HG03066 (cell line): Measurements from ENCODE around the gene TSSC4.
"Not testable (repeated sequence)": the region's sequence is repeated elsewhere in the genome, so short reads cannot be mapped to it uniquely, and the experiment has no call there.

Experiments
- ATAC-seq: cut with Tn5 transposase; IDR thresholded peaks from one replicate; pipeline ENCODE4 v1.9.1; 2021; ENCODE audit warnings: low read depth; ENCODE audit not compliant: unreplicated experiment

Gene TSSC4

DNA sequence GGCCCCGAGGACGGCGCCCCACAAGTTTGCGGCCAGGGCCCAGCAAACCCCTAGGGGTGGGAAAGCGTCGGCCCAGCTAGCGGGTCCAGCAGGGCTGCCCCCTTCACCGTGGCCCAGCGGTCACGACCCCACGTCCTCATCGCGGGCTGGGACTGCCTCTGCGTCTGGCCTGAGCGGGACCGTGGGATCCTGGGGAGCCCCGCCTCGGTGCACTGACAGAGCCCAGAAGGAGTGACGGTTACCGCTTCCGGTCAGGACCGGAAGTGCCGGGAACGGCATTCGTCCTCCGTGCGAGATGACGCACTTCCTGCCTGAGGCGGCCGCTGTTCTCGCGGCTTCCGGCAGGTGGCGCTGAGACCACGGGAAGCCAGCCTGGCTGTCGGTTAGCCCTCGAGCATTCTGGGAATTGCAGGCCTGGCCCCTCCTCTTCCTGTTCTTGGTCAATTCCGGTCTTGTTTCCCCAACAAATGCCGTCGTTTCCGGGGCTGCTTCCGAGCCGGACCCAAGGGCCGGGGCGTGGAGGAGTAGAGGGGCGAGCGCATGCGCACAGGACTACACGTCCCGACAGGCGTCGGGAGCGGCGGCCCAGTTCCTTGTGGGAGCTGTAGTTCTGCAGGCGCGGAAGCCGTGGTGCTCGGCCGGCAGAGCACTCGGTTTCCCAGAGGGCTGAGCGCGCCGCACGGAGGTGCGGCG lies at the start of gene TSSC4:
Gene TSSC4 (plus strand): TSS at position 682 of the 693 bp plus-strand sequence. CDS start 1,884 bp downstream, outside the sequence.
- peak; percentile 85 for ATAC-seq

DNA sequence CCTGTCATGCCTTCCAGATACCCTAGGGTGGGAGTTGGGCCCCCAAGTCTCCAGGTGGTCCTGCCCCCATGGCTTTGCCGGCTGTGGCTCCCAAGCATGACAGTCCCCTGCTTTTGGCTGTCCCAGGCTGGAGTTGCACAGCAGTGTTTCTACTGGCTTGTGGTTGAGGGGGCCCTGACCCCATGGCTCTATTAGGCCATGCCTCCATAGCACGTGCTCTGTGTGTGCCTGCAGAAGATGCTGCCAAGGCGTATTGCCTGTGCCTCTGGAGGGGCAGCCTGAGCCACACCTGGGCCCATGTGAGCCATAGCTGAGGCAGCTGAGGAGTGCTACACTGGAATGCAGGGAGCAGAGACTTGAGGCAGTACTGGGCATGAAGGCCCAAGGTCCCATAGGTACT lies 48.8 kb upstream of the TSSC4 start:
- ATAC-seq, result no peak

DNA sequence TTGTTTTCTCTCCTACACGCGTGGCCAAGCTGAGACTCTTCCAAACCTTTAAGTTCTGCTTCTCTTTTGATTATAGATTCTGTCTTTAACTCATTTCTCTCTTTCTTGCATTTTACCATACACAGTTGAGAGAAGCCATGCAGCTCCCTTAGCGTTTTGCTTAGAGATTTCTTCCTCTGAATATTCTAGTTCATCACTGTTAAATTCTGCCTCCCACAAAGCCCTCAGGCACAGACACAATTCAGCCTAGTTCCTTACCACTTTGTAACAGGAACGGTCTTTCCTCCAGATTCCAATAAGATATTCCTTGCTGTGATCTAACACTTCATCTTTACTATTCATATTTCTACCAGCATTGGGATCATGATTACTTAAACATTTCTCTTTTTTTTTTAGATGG lies 48.1 kb upstream of the TSSC4 start:
- no peak for ATAC-seq

DNA sequence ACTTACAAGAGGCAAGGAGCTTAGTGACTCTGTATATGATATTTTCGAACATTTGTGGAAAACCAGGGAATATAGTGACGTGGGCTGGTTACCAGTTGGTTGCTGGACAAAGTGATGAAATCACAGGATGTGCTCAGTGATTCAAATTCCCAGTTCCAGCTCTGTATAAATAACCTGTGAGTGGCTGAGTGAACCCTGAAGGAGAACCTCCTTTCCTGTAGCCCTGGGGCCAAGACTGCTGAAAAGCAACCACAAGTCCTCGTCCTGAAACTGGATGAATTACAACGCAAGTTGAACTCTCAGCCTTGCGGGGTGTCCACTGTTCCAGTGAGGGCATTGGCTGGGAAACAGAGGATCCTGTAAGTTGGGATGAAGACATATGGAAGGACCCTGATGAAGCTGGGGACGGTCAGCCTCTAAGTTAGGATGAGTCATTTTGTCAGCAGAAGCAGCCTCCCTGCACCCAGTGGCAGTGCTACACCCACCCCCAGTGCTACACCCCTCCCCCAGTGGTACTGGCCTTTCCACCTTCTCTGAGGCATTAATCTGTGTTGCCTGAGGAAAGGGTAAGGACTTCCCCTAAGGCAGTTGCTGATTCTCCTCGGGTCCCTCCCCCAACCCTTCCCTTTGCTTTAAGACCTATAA lies 45.4 kb upstream of the TSSC4 start:
- no peak for ATAC-seq

DNA sequence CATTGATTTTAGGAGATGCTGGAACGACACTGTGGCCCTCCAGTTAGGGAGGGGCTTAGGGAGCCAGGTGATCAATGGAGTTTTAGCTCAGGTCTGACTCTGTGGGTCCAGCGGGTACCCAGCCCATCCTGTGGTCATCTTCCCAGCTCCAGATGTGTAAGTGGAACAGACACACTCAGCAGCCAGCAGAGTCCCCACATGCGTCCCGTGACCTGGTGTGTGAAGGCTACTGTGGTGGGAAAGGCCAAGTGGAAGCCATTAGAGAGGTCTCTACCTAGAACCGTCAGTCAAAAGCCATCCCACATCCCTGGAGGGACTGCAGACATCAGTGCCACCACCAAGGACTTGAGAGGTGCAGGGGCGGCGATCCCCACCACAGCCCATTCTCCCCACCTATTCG lies 43.3 kb upstream of the TSSC4 start:
- no peak for ATAC-seq

DNA sequence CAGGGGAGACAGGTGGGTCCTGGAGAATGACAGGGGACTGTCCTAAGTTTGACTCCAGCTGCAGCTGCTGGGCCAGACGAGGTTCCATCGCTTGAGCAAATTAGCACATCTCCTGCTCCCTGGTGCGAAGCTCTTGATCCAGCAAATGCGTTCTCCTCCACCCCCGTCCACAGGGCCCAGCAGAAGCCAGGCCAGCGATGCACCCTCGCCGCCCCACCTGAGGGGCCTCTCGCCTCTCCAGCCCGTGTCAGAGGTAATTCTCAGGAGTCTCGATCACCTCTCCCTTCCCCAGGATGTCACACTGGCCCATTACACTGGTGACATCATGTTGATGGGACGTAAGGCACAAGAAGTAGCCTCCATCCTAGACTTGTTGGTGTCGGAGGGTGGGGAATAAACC lies 42.9 kb upstream of the TSSC4 start:
- ATAC-seq, result not testable (repeated sequence)

DNA sequence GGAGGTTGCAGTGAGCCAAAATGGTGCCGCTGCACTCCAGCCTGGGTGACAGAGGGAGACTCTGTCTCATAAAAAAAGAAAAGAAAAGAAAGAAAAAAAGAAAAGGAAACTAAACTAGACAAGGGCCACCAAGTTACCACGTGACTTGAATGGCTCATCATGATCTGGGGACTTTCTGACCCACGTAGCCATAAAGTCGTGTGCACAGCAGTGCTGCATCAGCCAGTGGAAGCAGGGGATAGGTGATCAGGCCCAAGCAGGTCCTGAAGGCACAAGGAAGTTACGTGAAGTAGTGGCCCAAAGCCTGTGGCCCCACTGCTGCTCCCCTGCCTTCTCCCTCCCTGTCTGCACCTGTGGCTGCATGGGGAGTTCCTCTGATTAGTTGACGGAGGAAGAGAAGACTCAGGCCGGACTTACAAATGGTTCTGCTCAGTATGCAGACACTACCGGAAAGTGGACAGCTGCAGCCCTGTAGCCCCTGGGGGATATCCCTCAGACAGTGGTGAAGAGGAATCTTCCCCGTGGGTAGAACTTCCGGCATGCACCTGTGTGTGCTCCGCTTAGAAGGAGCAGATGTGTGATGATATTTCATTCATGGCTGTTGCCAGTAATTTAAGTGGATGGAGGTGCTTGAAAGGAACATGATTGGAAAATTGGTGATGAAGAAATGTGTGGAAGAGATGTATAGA lies 41.7 kb upstream of the TSSC4 start:
- ATAC-seq, result no peak

DNA sequence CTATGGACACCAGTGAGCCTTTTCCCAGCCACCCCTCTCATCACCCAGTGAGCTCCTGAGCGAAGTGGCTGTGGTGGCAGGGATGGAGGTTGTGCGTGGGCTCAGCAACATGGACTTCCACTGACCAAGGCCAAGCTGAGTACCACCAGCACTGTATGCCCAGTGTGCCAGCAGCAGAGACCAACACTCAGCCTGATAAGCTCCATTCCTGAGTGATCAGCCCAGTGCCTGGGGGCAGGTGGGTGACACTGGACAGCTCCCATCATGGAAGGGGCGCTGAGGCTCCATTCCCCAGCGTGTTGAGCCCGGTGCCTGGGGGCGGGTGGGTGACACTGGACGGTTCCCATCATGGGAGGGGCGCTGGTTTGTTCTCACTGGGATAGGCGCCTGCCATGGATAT lies 41.0 kb upstream of the TSSC4 start:
- no peak for ATAC-seq

DNA sequence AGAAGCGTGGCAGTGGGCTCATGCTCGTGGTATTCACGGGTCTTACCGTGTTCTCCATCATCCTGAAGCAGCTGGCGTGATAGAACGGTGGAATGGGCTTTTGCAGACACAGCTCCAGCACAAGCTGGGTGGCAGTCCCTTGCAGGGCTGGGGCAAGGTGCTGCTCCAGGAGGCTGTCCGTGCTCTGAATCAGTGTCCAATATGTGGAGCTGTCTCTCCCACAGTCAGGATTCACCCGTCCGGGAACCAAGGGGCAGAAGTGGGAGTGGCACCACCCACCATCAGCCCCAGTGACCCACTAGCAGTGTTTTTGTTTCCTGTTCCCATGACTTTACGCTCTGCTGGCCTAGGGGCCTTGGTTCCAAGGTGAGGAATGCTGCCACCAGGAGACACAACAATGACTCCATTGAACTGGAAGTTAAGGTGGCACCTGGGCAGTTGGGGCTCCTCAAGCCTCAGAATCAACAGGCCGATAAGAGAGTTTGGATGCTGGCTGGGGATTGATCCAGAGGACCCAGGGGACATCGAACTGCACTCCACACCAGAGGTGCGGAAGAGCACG lies 40.4 kb upstream of the TSSC4 start:
- no peak for ATAC-seq

DNA sequence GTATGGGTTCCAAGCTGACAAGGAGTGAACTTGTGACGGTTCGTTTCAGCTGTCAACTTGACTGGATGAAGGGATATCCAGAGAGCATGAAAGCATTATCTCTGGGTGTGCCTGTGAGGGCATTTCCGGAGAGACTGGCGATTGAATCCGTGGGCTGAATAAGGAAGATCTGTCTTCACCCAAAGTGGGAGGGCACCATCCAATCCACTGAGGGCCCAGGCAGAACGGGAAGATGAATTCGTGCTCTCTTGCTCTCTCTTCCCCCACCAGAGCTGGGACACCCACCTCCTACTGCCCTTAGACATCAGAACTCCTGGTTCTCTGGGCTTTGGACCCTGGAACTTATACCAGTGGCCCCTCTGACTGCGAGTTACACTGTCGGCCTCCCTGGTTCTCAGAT lies 39.0 kb upstream of the TSSC4 start:
- ATAC-seq, result no peak

DNA sequence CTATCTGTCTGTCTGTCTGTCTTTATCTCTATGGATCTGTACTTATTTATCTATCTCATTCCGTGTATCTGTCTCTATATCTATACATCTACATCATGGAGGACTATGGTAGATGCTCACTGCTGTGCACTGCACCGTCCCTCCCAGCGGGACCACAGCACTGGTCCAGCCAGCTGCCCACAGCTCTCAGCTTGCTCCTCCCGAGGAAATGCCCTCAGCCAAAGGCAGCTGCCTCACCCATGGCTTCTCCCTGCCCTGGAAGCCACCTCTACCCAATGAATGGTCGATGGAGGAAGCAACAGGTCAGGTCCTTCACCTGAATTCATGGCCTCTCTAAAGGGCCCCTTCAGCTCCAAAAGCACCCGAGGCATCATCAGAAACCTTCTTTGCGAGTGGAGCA lies 38.1 kb upstream of the TSSC4 start:
- ATAC-seq, result no peak

DNA sequence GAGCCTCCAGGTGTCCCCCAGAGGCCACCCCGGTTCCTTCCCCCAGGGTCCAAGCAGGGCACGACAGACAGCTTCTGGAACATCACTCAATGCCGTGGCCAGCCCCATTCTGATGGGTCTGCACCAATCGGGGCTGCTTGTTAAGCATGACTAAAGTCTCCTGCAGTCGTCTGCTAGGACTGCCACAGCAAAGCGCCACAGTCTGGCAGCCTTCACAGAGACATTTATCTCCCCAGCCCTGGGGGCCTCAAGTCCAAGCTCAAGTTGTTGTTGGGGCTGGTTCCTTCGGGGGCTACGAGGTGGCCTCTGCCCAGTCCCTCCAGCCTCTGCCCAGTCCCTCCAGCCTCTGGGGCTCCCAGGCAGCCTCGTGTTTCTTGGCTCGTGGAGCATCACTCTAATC lies 37.4 kb upstream of the TSSC4 start:
- no peak for ATAC-seq

DNA sequence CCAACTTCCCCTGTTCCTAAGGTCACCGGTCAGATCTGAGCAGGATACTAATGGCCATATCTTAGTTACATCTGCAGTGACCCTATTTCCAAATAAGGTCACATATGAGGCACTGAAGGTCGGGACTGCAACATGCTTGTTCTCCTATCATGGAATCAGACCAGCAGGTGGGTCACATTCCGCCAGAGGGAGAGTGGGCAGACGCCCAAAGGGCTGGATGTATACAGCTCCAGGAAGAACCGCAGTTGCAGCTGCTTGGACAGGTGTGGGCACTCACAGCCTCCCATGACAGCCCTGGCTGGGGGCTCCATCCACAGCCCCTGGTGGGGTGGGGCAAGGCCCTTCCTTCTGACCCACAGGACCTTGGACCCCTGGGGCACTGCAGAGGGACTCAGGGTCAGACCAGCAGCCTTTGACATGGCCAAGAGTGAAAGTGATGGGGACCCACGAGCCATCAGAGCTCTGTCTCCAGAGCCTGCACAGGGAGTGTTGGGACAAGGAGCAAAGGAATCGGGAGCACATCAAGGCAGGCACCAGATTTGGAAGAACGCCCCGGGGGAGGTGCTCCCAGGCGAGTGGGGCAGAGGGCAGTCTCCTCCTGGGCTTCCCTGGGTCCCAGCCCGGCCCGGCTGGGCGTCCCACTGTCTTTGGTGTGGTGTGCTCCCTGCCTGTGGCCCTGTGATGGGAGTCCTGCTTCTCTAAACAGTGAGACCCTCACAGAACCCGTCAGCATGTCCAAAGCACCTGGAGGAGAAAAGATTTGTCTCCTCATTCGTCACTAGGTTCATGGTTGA lies 36.8 kb upstream of the TSSC4 start:
- no peak for ATAC-seq

DNA sequence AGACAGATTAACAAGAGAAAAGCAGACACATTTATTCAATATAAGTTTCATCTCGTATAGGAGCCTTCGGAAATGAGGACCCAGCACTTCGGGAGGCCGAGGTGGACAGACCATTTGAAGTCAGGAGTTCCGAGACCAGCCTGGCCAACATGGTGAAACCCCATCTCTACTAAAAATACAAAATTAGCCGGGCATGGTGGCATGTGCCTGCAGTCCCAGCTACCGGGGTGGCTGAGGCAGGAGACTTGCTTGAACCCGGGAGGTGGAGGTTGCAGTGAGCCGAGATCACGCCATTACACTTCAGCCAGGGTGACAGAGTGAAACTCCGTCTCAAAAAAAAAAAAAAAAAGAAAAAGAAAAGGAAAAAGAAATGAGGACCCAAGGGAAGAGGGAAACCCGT lies 36.2 kb upstream of the TSSC4 start:
- not testable (repeated sequence) for ATAC-seq

DNA sequence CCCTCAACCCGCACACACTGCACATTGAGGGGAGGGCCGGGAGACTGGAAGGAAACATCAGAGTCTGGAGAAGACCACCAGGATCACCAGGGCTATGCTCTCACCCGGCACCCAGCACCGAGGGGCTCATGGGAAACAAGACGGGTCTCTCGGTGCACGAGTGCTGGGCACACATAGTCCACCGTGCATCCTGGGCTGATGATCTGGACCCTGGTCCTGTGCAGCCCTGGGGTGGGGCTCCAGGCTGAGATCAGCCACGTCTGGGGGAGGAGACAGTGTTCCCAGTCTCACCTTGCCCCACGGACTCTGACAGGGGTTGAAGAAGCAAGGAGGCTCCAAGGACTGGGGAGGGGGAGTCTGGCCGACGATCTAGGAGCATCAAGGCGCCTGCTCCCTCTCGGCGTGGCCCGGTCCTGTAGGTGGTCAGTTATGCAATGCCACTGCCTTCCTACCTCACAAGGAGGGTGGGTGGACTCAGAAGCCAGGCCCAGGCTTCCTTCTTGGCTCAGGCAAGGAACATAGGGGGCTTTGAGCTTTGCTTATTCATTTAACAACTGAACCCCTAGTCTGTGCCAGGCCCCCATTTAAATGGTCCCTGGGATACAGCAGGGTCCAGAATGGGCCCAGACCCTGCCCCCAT lies 34.9 kb upstream of the TSSC4 start:
- ATAC-seq, result no peak

DNA sequence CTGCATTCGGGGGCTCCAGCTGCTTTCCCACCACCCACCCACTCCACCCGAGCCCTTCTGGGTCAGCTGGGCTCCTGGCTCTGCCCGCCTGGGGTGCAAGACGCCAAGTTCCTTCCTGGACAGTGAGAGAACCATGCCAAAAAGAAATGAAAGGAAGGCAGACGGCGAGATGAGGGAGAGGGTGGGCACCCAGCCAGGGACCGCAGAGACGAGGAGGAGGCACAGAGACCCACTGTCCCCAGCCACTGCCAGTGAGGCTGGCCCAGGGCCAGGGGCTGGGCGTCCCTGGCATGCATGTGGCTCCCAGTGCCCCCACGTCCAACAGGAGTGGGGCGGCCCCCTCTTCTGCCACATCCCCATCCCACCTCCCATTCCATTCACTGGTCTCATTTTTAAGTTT lies 34.3 kb upstream of the TSSC4 start:
- ATAC-seq, result no peak

DNA sequence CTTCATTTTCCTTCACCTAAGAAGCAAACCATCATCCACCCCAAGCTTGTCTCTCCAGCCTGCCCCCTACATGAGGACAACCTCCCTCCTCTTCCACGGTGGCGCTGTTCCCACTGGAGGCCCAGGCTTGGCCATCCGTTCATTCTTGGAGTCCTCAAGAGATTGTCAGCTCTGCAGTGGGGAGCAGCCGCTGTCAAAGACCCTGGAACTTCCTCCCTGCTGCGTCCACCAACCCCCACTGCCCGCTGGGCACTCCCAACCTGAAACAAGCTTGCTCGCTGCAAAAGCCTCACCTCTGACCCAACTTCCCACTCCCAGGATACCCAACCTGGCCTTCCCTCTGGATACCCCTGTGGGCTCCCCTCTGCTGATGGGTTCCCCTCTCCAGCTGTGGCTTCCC lies 33.8 kb upstream of the TSSC4 start:
- no peak for ATAC-seq

DNA sequence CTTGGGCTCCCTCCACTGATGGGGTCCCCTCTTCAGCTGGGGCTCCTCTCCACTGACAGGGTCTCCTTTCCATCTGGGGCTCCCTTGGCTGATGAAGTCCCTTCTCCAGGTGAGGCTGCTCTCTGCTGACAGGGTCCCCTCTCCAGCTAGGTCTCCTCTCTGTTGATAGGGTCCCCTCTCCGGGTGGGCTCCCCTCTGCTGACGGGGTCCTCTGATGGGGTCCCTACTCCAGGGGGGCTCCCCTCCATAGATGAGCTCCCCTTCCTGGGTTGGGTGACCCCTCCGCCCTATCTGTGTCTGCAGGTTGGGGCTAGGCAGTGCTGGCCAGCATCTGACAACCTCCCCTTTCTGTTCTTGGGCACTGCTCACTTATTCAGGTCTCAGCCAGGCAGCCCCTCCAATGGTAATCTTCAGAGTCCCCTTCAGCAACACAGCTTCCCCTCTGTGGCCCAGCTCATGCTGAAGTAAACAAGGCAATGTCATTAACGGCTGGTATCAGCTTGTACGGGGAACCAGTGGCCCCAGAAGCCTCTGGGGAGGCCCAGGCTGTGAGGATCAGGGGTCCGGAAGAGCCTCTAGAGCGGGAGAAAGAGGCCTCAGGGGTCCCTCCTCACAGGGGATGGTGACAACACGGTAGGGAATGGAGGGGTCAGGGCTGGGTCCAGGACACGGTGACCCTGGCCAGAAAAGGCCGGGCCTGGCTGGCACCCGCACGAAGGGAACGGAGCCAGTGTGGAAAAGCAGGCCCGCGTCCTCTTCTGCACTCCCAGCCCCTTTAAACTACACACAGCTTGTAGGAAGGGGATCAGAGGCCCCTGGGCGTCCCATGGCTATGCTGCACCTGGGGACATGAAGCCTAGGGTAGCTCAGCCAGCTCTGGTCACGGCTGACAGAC lies 33.0 kb upstream of the TSSC4 start:
- no peak for ATAC-seq

DNA sequence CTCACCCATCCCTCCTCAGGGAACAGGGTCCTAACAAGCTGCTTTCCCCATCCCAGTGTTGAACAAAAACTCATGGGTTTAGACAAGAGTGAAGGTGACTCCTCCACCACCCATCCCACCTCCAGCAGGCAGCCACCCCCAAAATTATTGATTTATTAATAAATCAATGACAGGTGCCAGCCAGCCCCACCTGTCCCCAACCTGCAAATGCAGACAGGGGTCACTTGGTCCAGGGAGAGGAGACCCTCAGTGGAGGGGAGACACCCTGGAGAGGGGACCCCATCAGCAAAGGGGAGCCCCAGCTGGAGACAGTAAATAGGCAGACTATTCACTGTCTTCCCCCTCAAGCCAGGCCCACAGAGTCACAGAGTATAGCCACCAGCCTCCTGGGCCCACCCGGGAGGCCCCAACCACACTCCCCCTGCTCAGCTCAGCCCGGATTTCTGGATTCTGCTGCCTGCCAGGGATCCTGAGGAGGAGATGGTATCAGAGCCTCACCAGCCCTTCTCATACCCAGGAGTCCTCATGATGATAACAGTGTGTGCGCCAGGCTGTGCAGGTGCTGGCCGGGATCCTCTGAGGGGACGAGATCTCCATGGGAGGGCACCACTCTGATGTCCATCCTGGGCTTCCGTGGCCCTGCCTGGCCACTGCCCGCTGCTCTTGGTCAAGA lies 32.2 kb upstream of the TSSC4 start:
- ATAC-seq, result no peak
